ENCODE measurements around the gene GINM1.

- no peak for TF ChIP-seq CTCF (IDR thresholded peaks at IDR 0.05)
- no peak for TF ChIP-seq POLR2A (IDR thresholded peaks at IDR 0.05)
These were observed 2.8 kb upstream of the GINM1 start for GRCh38 chr6:149563203-149563927.
